Endothelial cell of umbilical vein (primary cell): ENCODE results near the gene FAM20A. TPM values are rescaled to one million over a fixed set of nuclear protein-coding genes. Genes with fewer than 3 reads are reported as not detected.

Source experiments
- BruUV-seq: library from RNA; stranded (reverse); fragments of 400-500 nt; replicated peaks from 2 replicates; lab custom pipeline; 2021; lab: Mats Ljungman, UMichigan
- CTCF ChIA-PET: fragments of 300-600, 350-600 bp; sonication (Branson Sonifier 250); formaldehyde crosslinking; loops from one replicate; lab custom pipeline; 2021; ENCODE audit warnings: antibody characterized with exemption, inconsistent platforms; lab: Charles Lee
- POLR2A ChIA-PET: fragments of 300-600, 350-600 bp; sonication (Branson Sonifier 250); formaldehyde crosslinking; loops from one replicate; lab custom pipeline; 2021; ENCODE audit warnings: antibody characterized with exemption, inconsistent platforms; lab: Charles Lee
- DNase-seq: peaks from one replicate; pipeline ENCODE4 v3.0.0-alpha.2; 2011; ENCODE audit warnings: low read depth, low spot score
- FAIRE-seq: peaks from 2 replicates; lab custom pipeline; 2011; peaks lifted over from hg19 to GRCh38; lab: Jason Lieb, UNC
- H2AFZ ChIP-seq: 2 replicates; pipeline ENCODE4 v1.6.0; 2012; ENCODE audit warnings: low read depth, low read length, control low read depth, inconsistent platforms
- H3K27ac ChIP-seq: 2 replicates; pipeline ENCODE4 v1.5.1; 2011; ENCODE audit warnings: low read depth, mild to moderate bottlenecking, control low read depth, low read length, moderate library complexity; ENCODE audit not compliant: insufficient read depth
- H3K27me3 ChIP-seq, 2 experiments: 2 replicates each; pipeline versions ENCODE4 v1.6.0 to v1.6.1; 2011; ENCODE audit warnings: low read length in 2 of 2, mixed read lengths in 1 of 2; ENCODE audit not compliant: control insufficient read depth in 2 of 2, insufficient read depth in 2 of 2
- H3K36me3 ChIP-seq, 2 experiments: 2 replicates in 1 of 2; 3 replicates in 1 of 2; pipeline ENCODE4 v1.5.1; 2011; ENCODE audit warnings: low read length in 2 of 2, mild to moderate bottlenecking in 1 of 2, moderate library complexity in 1 of 2; ENCODE audit not compliant: control insufficient read depth in 2 of 2, insufficient read depth in 2 of 2; ENCODE audit errors: extremely low read depth in 1 of 2
- H3K4me1 ChIP-seq: 3 replicates; pipeline ENCODE4 v1.5.1; 2011; ENCODE audit warnings: mild to moderate bottlenecking, low read length; ENCODE audit not compliant: control insufficient read depth, insufficient read depth; ENCODE audit errors: extremely low read depth
- H3K4me2 ChIP-seq: 2 replicates; pipeline ENCODE4 v1.6.1; 2011; ENCODE audit warnings: low read length, control low read depth, mixed read lengths; ENCODE audit not compliant: insufficient read depth
- H3K4me3 ChIP-seq, 3 experiments: fragments of 200-600 bp in 1 of 3; sonication (generic), shearing (Covaris generic) in 1 of 3; replicated peaks in 1 of 3; 2 replicates each; pipeline ENCODE4 v1.5.1; 2011 to 2016; ENCODE audit warnings: control low read depth in 3 of 3, low read length in 3 of 3, mild to moderate bottlenecking in 2 of 3, inconsistent platforms in 1 of 3, low read depth in 1 of 3, moderate library complexity in 1 of 3; ENCODE audit not compliant: insufficient read depth in 1 of 3
- H3K79me2 ChIP-seq: 2 replicates; pipeline ENCODE4 v1.6.0; 2012; ENCODE audit warnings: low read length, inconsistent platforms; ENCODE audit not compliant: control insufficient read depth, insufficient read depth
- H3K9ac ChIP-seq: replicated peaks from 2 replicates; pipeline ENCODE3; 2011; ENCODE audit warnings: low read length, control low read depth; ENCODE audit not compliant: insufficient read depth; ENCODE audit errors: extremely low read depth
- H3K9me1 ChIP-seq: replicated peaks from 3 replicates; pipeline ENCODE4 v1.6.0; 2011; ENCODE audit warnings: mild to moderate bottlenecking, low read length; ENCODE audit not compliant: control insufficient read depth, insufficient read depth; ENCODE audit errors: extremely low read depth
- H3K9me3 ChIP-seq: replicated peaks from 2 replicates; pipeline ENCODE4 v1.5.1; 2012; ENCODE audit warnings: low read length, inconsistent platforms; ENCODE audit not compliant: control insufficient read depth, insufficient read depth
- H4K20me1 ChIP-seq: replicated peaks from 2 replicates; pipeline ENCODE3; 2011; ENCODE audit warnings: mild to moderate bottlenecking, low read length; ENCODE audit not compliant: control insufficient read depth, insufficient read depth; ENCODE audit errors: extremely low read depth
- CTCF ChIP-seq, 2 donors: IDR thresholded peaks; 1 replicate in 1 of 2; 2 replicates in 1 of 2; pipeline ENCODE4 v1.5.1; 2011; ENCODE audit warnings: low read length in 2 of 2, mild to moderate bottlenecking in 2 of 2, moderate library complexity in 2 of 2, control low read depth in 1 of 2, inconsistent platforms in 1 of 2, low read depth in 1 of 2; ENCODE audit not compliant: insufficient read depth in 1 of 2; ENCODE audit errors: extremely low read depth in 1 of 2
- EZH2 ChIP-seq: IDR thresholded peaks from 2 replicates; pipeline ENCODE4 v1.6.1; 2012; ENCODE audit warnings: borderline replicate concordance, low read depth, mild to moderate bottlenecking, moderate library complexity, low read length, inconsistent platforms; ENCODE audit not compliant: severe bottlenecking
- FOS ChIP-seq: IDR thresholded peaks from 2 replicates; pipeline ENCODE4 v1.6.1; 2011; ENCODE audit warnings: mild to moderate bottlenecking, low read length, moderate library complexity, borderline replicate concordance; ENCODE audit not compliant: insufficient read depth
- GATA2 ChIP-seq: IDR thresholded peaks from 2 replicates; pipeline ENCODE4 v1.7.0; 2011; ENCODE audit warnings: low read depth, mild to moderate bottlenecking, moderate library complexity, mixed read lengths, low read length; ENCODE audit not compliant: insufficient read length, insufficient read depth
- JUN ChIP-seq: IDR thresholded peaks from 2 replicates; pipeline ENCODE4 v1.6.1; 2011; ENCODE audit warnings: borderline replicate concordance, low read depth; ENCODE audit not compliant: insufficient read length, insufficient read depth
- MAX ChIP-seq: IDR thresholded peaks from 2 replicates; pipeline ENCODE4 v1.6.1; 2011; ENCODE audit not compliant: insufficient read depth, insufficient read length
- MYC ChIP-seq: IDR thresholded peaks from one replicate; pipeline ENCODE4 v1.6.1; 2011; ENCODE audit warnings: mild to moderate bottlenecking, low read depth, low read length
- POLR2A ChIP-seq: IDR thresholded peaks from 2 replicates; pipeline ENCODE4 v1.6.1; 2012; ENCODE audit warnings: low read depth, mild to moderate bottlenecking, control low read depth, low read length
- POLR2AphosphoS5 ChIP-seq: IDR thresholded peaks from 2 replicates; pipeline ENCODE4 v1.6.1; 2012; ENCODE audit warnings: low read depth, mild to moderate bottlenecking, control low read depth, low read length, moderate library complexity; ENCODE audit not compliant: insufficient read depth
- dilution Hi-C: fragments of 300-500 bp; cut with MboI; formaldehyde crosslinking; loops from one replicate; pipeline ENCODE4 v1.15.0; 2019; ENCODE audit warnings: low sequenced_read_pairs; ENCODE audit not compliant: extremely low pct_ligation_motif_present
- intact Hi-C: fragments of 100-400 bp; cut with micrococcal nuclease; formaldehyde crosslinking; loops from one replicate; pipeline ENCODE4 v1.10.0; 2022
- polyA plus RNA-seq, 4 experiments: library from polyadenylated mRNA; depleted of rRNA in 3 of 4; stranded (reverse) in 3 of 4; unstranded in 1 of 4; fragments of >200 nt; gene quantifications; 2 replicates each; pipeline versions ENCODE4 v1.2.1 to v1.2.3, GENCODE V29; 2011 to 2012; ENCODE audit warnings: missing spikeins in 1 of 4
- total RNA-seq: library from RNA; stranded (reverse); gene quantifications from 2 replicates; pipeline ENCODE4 v1.2.3, GENCODE V29; 2021

Gene FAM20A
- total and polyA plus RNA-seq, 2 donors (not counting 3 experiments of a cell fraction or from before 2014, with no cell fraction given) = not detected

- Histone ChIP-seq H3K27me3 (no peaks in the 10 kb centered on the region), H3K36me3 (peaks cover 5 to 14% of the 10 kb centered on the region in 2 experiments), H3K4me2 (peak overlapping the region; percentile 98), H4K20me1 (peaks cover 3% of the 10 kb centered on the region), H3K27ac (peak overlapping the region; percentile 86), H3K4me1 (peaks cover 18% of the 10 kb centered on the region), H3K9me1 (no peaks in the 10 kb centered on the region), H3K9ac (peak overlapping the region; percentile 97), H3K79me2 (peaks cover 59% of the 10 kb centered on the region), H3K4me3 (peak overlapping the region; percentile 61 to 84 (median 83)), H3K9me3 (no peaks in the 10 kb centered on the region), H2AFZ (no peak overlapping the region)
- BruUV-seq = no TSS peak
- DNase-seq (peak; percentile 36), FAIRE-seq (no peak)
- dilution Hi-C loops (no loop called here), intact Hi-C loops (loop anchor here (5.0 kb wide), 1 partner anchor 257 kb away; no protein-coding TSS in a partner anchor)
- ChIA-PET CTCF (no interaction called here), POLR2A (no interaction called here)
- TF ChIP-seq GATA2 = no peak
- TF ChIP-seq CTCF (IDR thresholded peaks at IDR 0.05; ENCODE audit: extremely low read depth in 1 of 2, insufficient read depth in 1 of 2, low read depth in 1 of 2, low read length in 2 of 2) = no peak
- TF ChIP-seq MYC = no peak
- no peak for TF ChIP-seq POLR2A
- TF ChIP-seq EZH2 = no peak
- TF ChIP-seq POLR2AphosphoS5 = no peak
- TF ChIP-seq JUN = no peak
- TF ChIP-seq FOS = no peak
- no peak for TF ChIP-seq MAX
These were observed 87.2 kb downstream of the FAM20A start for GRCh38 chr17:68513932-68514331.
